H9 (cell line): ENCODE measurements around the gene NOTUM. TPM values are rescaled to one million over a fixed set of nuclear protein-coding genes. Genes with fewer than 3 reads are reported as not detected.
"Not testable (repeated sequence)": the region's sequence is repeated elsewhere in the genome, so short reads cannot be mapped to it uniquely, and the experiment has no call there.

Source experiments
- DNase-seq: peaks from one replicate; pipeline ENCODE4 v3.0.0-alpha.2; 2017
- H2AFZ ChIP-seq: one replicate; pipeline ENCODE4 v1.6.1; 2013; ENCODE audit warnings: mild to moderate bottlenecking, low read length, control low read depth, moderate library complexity
- H2AK5ac ChIP-seq: 2 replicates; pipeline ENCODE4 v1.6.1; 2013; ENCODE audit warnings: low read length, control low read depth, mixed read lengths; ENCODE audit not compliant: insufficient read length
- H2BK120ac ChIP-seq: one replicate; pipeline ENCODE4 v1.6.1; 2013; ENCODE audit warnings: low read depth, mild to moderate bottlenecking, low read length, control low read depth, inconsistent platforms; ENCODE audit not compliant: poor library complexity, severe bottlenecking
- H2BK12ac ChIP-seq: 2 replicates; pipeline ENCODE4 v1.6.1; 2013; ENCODE audit warnings: low read length, control low read depth, mixed read lengths, low read depth; ENCODE audit not compliant: insufficient read length
- H2BK15ac ChIP-seq: 2 replicates; pipeline ENCODE4 v1.6.1; 2013; ENCODE audit warnings: low read depth, low read length, control low read depth
- H2BK20ac ChIP-seq: one replicate; pipeline ENCODE4 v1.6.1; 2013; ENCODE audit warnings: low read depth, mild to moderate bottlenecking, low read length, control low read depth, inconsistent platforms; ENCODE audit not compliant: poor library complexity, severe bottlenecking
- H2BK5ac ChIP-seq: 2 replicates; pipeline ENCODE4 v1.6.1; 2013; ENCODE audit warnings: low read length, control low read depth, mixed read lengths; ENCODE audit not compliant: insufficient read length
- H3K14ac ChIP-seq: 2 replicates; pipeline ENCODE4 v1.6.1; 2013; ENCODE audit warnings: low read length, control low read depth; ENCODE audit not compliant: insufficient read depth
- H3K18ac ChIP-seq: 2 replicates; pipeline ENCODE4 v1.6.1; 2013; ENCODE audit warnings: low read depth, mild to moderate bottlenecking, mixed read lengths, low read length, control low read depth; ENCODE audit not compliant: insufficient read length
- H3K23ac ChIP-seq: 2 replicates; pipeline ENCODE4 v1.6.1; 2013; ENCODE audit warnings: low read length, control low read depth, mixed read lengths, low read depth; ENCODE audit not compliant: insufficient read length
- H3K23me2 ChIP-seq: 2 replicates; pipeline ENCODE4 v1.6.1; 2013; ENCODE audit warnings: low read depth, mild to moderate bottlenecking, mixed read lengths, low read length, control low read depth; ENCODE audit not compliant: insufficient read length, poor library complexity, severe bottlenecking
- H3K27ac ChIP-seq: 2 replicates; pipeline ENCODE4 v1.5.1; 2013; ENCODE audit warnings: low read length, control low read depth, mixed read lengths, low read depth; ENCODE audit not compliant: insufficient read length
- H3K27me3 ChIP-seq: 2 replicates; pipeline ENCODE4 v1.6.1; 2013; ENCODE audit warnings: low read length, control low read depth, inconsistent platforms; ENCODE audit not compliant: insufficient read depth
- H3K4ac ChIP-seq: 2 replicates; pipeline ENCODE4 v1.6.1; 2013; ENCODE audit warnings: low read depth, mild to moderate bottlenecking, control low read depth, inconsistent platforms, low read length, moderate library complexity
- H3K4me1 ChIP-seq: 2 replicates; pipeline ENCODE4 v1.6.1; 2013; ENCODE audit warnings: low read length, control low read depth, inconsistent platforms; ENCODE audit not compliant: insufficient read depth
- H3K4me2 ChIP-seq: 2 replicates; pipeline ENCODE4 v1.6.1; 2013; ENCODE audit warnings: low read length, control low read depth, mixed read lengths; ENCODE audit not compliant: insufficient read length, insufficient read depth
- H3K56ac ChIP-seq: 2 replicates; pipeline ENCODE4 v1.6.1; 2013; ENCODE audit warnings: low read depth, mild to moderate bottlenecking, mixed read lengths, low read length, control low read depth; ENCODE audit not compliant: insufficient read length
- H3K79me1 ChIP-seq: 2 replicates; pipeline ENCODE4 v1.6.1; 2013; ENCODE audit warnings: low read depth, mild to moderate bottlenecking, moderate library complexity, low read length, control low read depth, inconsistent platforms; ENCODE audit not compliant: insufficient read depth, poor library complexity, severe bottlenecking
- H3K79me2 ChIP-seq: 2 replicates; pipeline ENCODE4 v1.6.1; 2013; ENCODE audit warnings: low read length, control low read depth, inconsistent platforms; ENCODE audit not compliant: insufficient read depth
- H3K9ac ChIP-seq: 2 replicates; pipeline ENCODE4 v1.6.1; 2013; ENCODE audit warnings: low read length, control low read depth, mixed read lengths; ENCODE audit not compliant: insufficient read length; ENCODE audit errors: extremely low read depth
- H3K9me3 ChIP-seq: one replicate; pipeline ENCODE4 v1.6.1; 2013; ENCODE audit warnings: low read depth, low read length, inconsistent platforms; ENCODE audit not compliant: control insufficient read depth
- H3T11ph ChIP-seq: one replicate; pipeline ENCODE4 v1.6.1; 2013; ENCODE audit warnings: mild to moderate bottlenecking, low read length, control low read depth, inconsistent platforms
- H4K20me1 ChIP-seq: one replicate; pipeline ENCODE4 v1.6.1; 2013; ENCODE audit not compliant: control insufficient read depth, insufficient read length, insufficient read depth
- H4K5ac ChIP-seq: 2 replicates; pipeline ENCODE4 v1.6.1; 2013; ENCODE audit warnings: low read depth, mild to moderate bottlenecking, mixed read lengths, low read length, control low read depth; ENCODE audit not compliant: insufficient read length
- H4K8ac ChIP-seq: replicated peaks from 2 replicates; pipeline ENCODE4 v1.6.1; 2013; ENCODE audit warnings: low read length, control low read depth, mixed read lengths, low read depth; ENCODE audit not compliant: insufficient read length
- H4K91ac ChIP-seq: 2 replicates; pipeline ENCODE4 v1.6.1; 2013; ENCODE audit warnings: low read depth, mild to moderate bottlenecking, moderate library complexity, mixed read lengths, low read length, control low read depth; ENCODE audit not compliant: insufficient read length
- H3K27ac Mint-ChIP-seq, 3 experiments: 2 replicates in 2 of 3; 3 replicates in 1 of 3; pipeline ENCODE4 v1.8.0; 2020 to 2021; ENCODE audit warnings: mixed read lengths in 3 of 3, mild to moderate bottlenecking in 1 of 3, moderate library complexity in 1 of 3
- H3K27me3 Mint-ChIP-seq: 2 replicates; pipeline ENCODE4 v1.8.0; 2021; ENCODE audit warnings: low read depth, mild to moderate bottlenecking, moderate library complexity, mixed read lengths
- H3K36me3 Mint-ChIP-seq, 3 experiments: 2 replicates in 2 of 3; 3 replicates in 1 of 3; pipeline ENCODE4 v1.8.0; 2020 to 2021; ENCODE audit warnings: low read depth in 3 of 3, mixed read lengths in 3 of 3; ENCODE audit not compliant: insufficient read depth in 1 of 3
- H3K4me1 Mint-ChIP-seq, 2 experiments: 2 replicates each; pipeline ENCODE4 v1.8.0; 2020; ENCODE audit warnings: mixed read lengths in 2 of 2
- H3K4me3 Mint-ChIP-seq, 2 experiments: 2 replicates in 1 of 2; 3 replicates in 1 of 2; pipeline ENCODE4 v1.8.0; 2020 to 2021; ENCODE audit warnings: mild to moderate bottlenecking in 2 of 2, mixed read lengths in 2 of 2, moderate library complexity in 1 of 2
- H3K9me3 Mint-ChIP-seq, 2 experiments: 2 replicates in 1 of 2; 3 replicates in 1 of 2; pipeline ENCODE4 v1.8.0; 2020; ENCODE audit warnings: mild to moderate bottlenecking in 2 of 2, mixed read lengths in 2 of 2, moderate library complexity in 1 of 2
- CTCF ChIP-seq: fragments of 200-600 bp; sonication (generic); conservative IDR thresholded peaks from 3 replicates; pipeline ENCODE4 v1.8.0; 2021; ENCODE audit warnings: antibody characterized with exemption, mild to moderate bottlenecking
- WGBS: extraction: QIAGEN DNeasy Blood & Tissue Kit; methylation state at CpG from one replicate; pipeline ENCODE4 v1.1.7; 2013; ENCODE audit warnings: missing lambda C conversion rate, low lambda C conversion rate, mixed read lengths; ENCODE audit not compliant: insufficient read length; ENCODE audit errors: extremely low coverage; 5-methylcytosine and 5-hydroxymethylcytosine counted together
- total RNA-seq: library from RNA; stranded (reverse); gene quantifications from 2 replicates; pipeline ENCODE4 v1.2.1, GENCODE V29; 2021

NOTUM gene
- total RNA-seq, 1 experiment from 2014 or later: 2.1 TPM

GRCh38 chr17:81918832-81919545, 42.0 kb downstream of the NOTUM start:
- no peak overlapping the region for H3K18ac ChIP-seq
- TF ChIP-seq CTCF: no peak
- no CpG with 5 or more reads among the region's 15 CpGs for WGBS
- H2AFZ ChIP-seq: no peak overlapping the region
- no peak overlapping the region for H3K56ac ChIP-seq
- DNase-seq: no peak
- H2BK20ac ChIP-seq: no peak overlapping the region
- no peaks in the 10 kb centered on the region for H4K20me1 ChIP-seq
- H3K23ac ChIP-seq: no peak overlapping the region
- H3K9ac ChIP-seq: no peak overlapping the region
- no peak overlapping the region for H2BK5ac ChIP-seq
- no peak overlapping the region for H4K5ac ChIP-seq
- no peak overlapping the region for H3K27ac ChIP-seq
- no peak overlapping the region for H4K91ac ChIP-seq
- H4K8ac ChIP-seq: no peak overlapping the region
- no peak overlapping the region for H2BK120ac ChIP-seq
- no peak overlapping the region for H3T11ph ChIP-seq
- H3K36me3 Mint-ChIP-seq: peaks cover 18 to 54% (median 47%) of the 10 kb centered on the region in 3 experiments; a peak in 6 of 7 replicates
- H3K4me1 Mint-ChIP-seq: peaks cover 23 to 26% of the 10 kb centered on the region in 2 experiments
- no peak overlapping the region for H3K14ac ChIP-seq
- H3K9me3 Mint-ChIP-seq: no peaks in the 10 kb centered on the region; a peak in 1 of 5 replicates
- H2BK15ac ChIP-seq: no peak overlapping the region
- peaks cover 3% of the 10 kb centered on the region for H3K79me1 ChIP-seq
- H3K23me2 ChIP-seq: peaks cover 7% of the 10 kb centered on the region
- peaks cover 7% of the 10 kb centered on the region; the same call in 1 of the 2 replicates for H3K79me2 ChIP-seq
- no peak overlapping the region for H3K4me2 ChIP-seq
- H3K4me1 ChIP-seq: no peaks in the 10 kb centered on the region
- H2AK5ac ChIP-seq: no peak overlapping the region
- no peak overlapping the region for H3K4ac ChIP-seq
- no peaks in the 10 kb centered on the region for H3K27me3 ChIP-seq
- peak overlapping the region; percentile 30 to 88 (median 75); a peak in 4 of 7 replicates for H3K27ac Mint-ChIP-seq
- H3K27me3 Mint-ChIP-seq: no peaks in the 10 kb centered on the region
- peak overlapping the region; percentile 80 to 89; a peak in 4 of 5 replicates for H3K4me3 Mint-ChIP-seq
- H2BK12ac ChIP-seq: no peak overlapping the region
- no peaks in the 10 kb centered on the region for H3K9me3 ChIP-seq

GRCh38 chr17:81918333-81918669, 42.7 kb downstream of the NOTUM start:
- not testable (repeated sequence) for H3K18ac ChIP-seq, H3K9me3 ChIP-seq, H3K4ac ChIP-seq, H4K5ac ChIP-seq, H3K27me3 Mint-ChIP-seq, H3K9ac ChIP-seq, H2AK5ac ChIP-seq, H3K79me1 ChIP-seq, H3K56ac ChIP-seq, H3K27ac ChIP-seq, H3K27me3 ChIP-seq, H2BK20ac ChIP-seq, H3T11ph ChIP-seq, H3K4me1 ChIP-seq, H2AFZ ChIP-seq, DNase-seq, H3K14ac ChIP-seq, H2BK15ac ChIP-seq, H4K91ac ChIP-seq, H2BK5ac ChIP-seq, H3K4me2 ChIP-seq, H3K79me2 ChIP-seq, H4K8ac ChIP-seq, H4K20me1 ChIP-seq, H3K23me2 ChIP-seq, H3K9me3 Mint-ChIP-seq, H2BK12ac ChIP-seq, H2BK120ac ChIP-seq, H3K23ac ChIP-seq
- no CpG with 5 or more reads among the region's 9 CpGs for WGBS
- peaks cover 20 to 59% (median 52%) of the 10 kb centered on the region in 3 experiments; a peak in 6 of 7 replicates for H3K36me3 Mint-ChIP-seq
- peak overlapping the region; percentile 80 to 89 for H3K4me3 Mint-ChIP-seq
- peak overlapping the region; percentile 40 to 91 (median 88); a peak in 5 of 7 replicates for H3K27ac Mint-ChIP-seq
- H3K4me1 Mint-ChIP-seq: peaks cover 21 to 23% of the 10 kb centered on the region in 2 experiments
